GM12873 (cell line): ENCODE results near the gene FHOD3.

ENCODE experiments used
- CTCF ChIP-seq: IDR thresholded peaks from 2 replicates; pipeline ENCODE4 v1.5.1; 2012; ENCODE audit warnings: low read depth, mild to moderate bottlenecking, moderate library complexity, low read length, control low read depth; ENCODE audit not compliant: insufficient read depth; ENCODE audit errors: missing control alignments

Gene FHOD3

GRCh38 chr18:36375118-36375517 lies 77.6 kb downstream of the FHOD3 start:
- TF ChIP-seq CTCF, result no peak

- TF ChIP-seq CTCF, result no peak
These were observed 78.8 kb downstream of the FHOD3 start for GRCh38 chr18:36376361-36376760.

- no peak for TF ChIP-seq CTCF
These were observed 80.1 kb downstream of the FHOD3 start for GRCh38 chr18:36377626-36378025.

GRCh38 chr18:36378205-36378604 lies 80.7 kb downstream of the FHOD3 start:
- TF ChIP-seq CTCF, result no peak

- TF ChIP-seq CTCF, result no peak
These were observed 82.0 kb downstream of the FHOD3 start for GRCh38 chr18:36379435-36379984.

GRCh38 chr18:36380173-36380827 lies 82.8 kb downstream of the FHOD3 start:
- TF ChIP-seq CTCF, result no peak

GRCh38 chr18:36381075-36381474 lies 83.6 kb downstream of the FHOD3 start:
- TF ChIP-seq CTCF, result no peak
